ENCODE results near the gene POLR3GL. TPM values are rescaled to one million over a fixed set of nuclear protein-coding genes. Genes with fewer than 3 reads are reported as not detected.

Gene POLR3GL
- total RNA-seq, 1 experiment from 2014 or later: 10.6 TPM

GRCh38 chr1:145995964-145996432, 31.5 kb downstream of the POLR3GL start:
- DNase-seq: no peak
- Histone ChIP-seq H3F3A (ENCODE audit: insufficient read depth, low read depth) (peaks cover 68% of the 10 kb centered on the region), H3K4me1 (replicated peaks; ENCODE audit: insufficient read depth) (peaks cover 69% of the 10 kb centered on the region), H3K9me2 (ENCODE audit: insufficient read depth) (no peaks in the 10 kb centered on the region), H3K4me2 (peak overlapping the region; percentile 91), H3K27ac (peak overlapping the region; percentile 78), H3K4me3 (peak overlapping the region; percentile 93), H3K9me3 (ENCODE audit: insufficient read depth, low read depth) (no peaks in the 10 kb centered on the region), H2AFZ (no peak overlapping the region), H3K79me2 (ENCODE audit: low read depth) (peaks cover 40% of the 10 kb centered on the region), H4K20me1 (ENCODE audit: insufficient read depth) (peaks cover 41% of the 10 kb centered on the region), H3K36me3 (ENCODE audit: low read depth) (peaks cover 36% of the 10 kb centered on the region), H3K27me3 (ENCODE audit: insufficient read depth, low read depth) (no peaks in the 10 kb centered on the region)
- intact Hi-C loops (cut with micrococcal nuclease; ENCODE audit: unreplicated experiment): loop anchor here (1.0 to 2.0 kb wide), 3 partner anchors 11 to 33 kb away; no protein-coding TSS in a partner anchor
- ChIA-PET POLR2A (ENCODE audit: unreplicated experiment) (no interaction called here), CTCF (interaction anchor here (0.6 kb wide), 1 partner anchor 39 kb away, joined by 3 read pairs; no protein-coding TSS in a partner anchor)
- BruUV-seq (replicated peaks): TSS peak; percentile 63
- TF ChIP-seq CTCF (conservative IDR thresholded peaks at IDR 0.05) (no peak), EZH2 (IDR thresholded peaks at IDR 0.05; ENCODE audit: low read depth) (no peak)

- Histone ChIP-seq H3K79me2 (ENCODE audit: low read depth) (peaks cover 40% of the 10 kb centered on the region), H2AFZ (peak within 1 kb of the TSS; percentile 84), H3K4me1 (replicated peaks; ENCODE audit: insufficient read depth) (peaks cover 67% of the 10 kb centered on the region), H3K27ac (peak within 1 kb of the TSS; percentile 78), H3K4me2 (peak within 1 kb of the TSS; percentile 91), H3K27me3 (ENCODE audit: insufficient read depth, low read depth) (no peaks in the 10 kb centered on the region), H3K9me3 (ENCODE audit: insufficient read depth, low read depth) (no peaks in the 10 kb centered on the region), H3F3A (ENCODE audit: insufficient read depth, low read depth) (peaks cover 67% of the 10 kb centered on the region), H4K20me1 (ENCODE audit: insufficient read depth) (peaks cover 41% of the 10 kb centered on the region), H3K9me2 (ENCODE audit: insufficient read depth) (no peaks in the 10 kb centered on the region), H3K36me3 (ENCODE audit: low read depth) (peaks cover 36% of the 10 kb centered on the region), H3K4me3 (peak within 1 kb of the TSS; percentile 93)
- peak; percentile 93 for DNase-seq
- intact Hi-C loops (cut with micrococcal nuclease; ENCODE audit: unreplicated experiment): loop anchor here (1.0 kb wide), 2 partner anchors 11 to 17 kb away; no protein-coding TSS in a partner anchor
- BruUV-seq (replicated peaks): no TSS peak
- POLR2A ChIA-PET (ENCODE audit: unreplicated experiment): interaction anchor here (0.6 kb wide), 1 partner anchor 17 kb away, joined by 3 read pairs; no protein-coding TSS in a partner anchor
- CTCF ChIA-PET: interaction anchor here (0.6 kb wide), 1 partner anchor 38 kb away, joined by 3 read pairs; no protein-coding TSS in a partner anchor
- TF ChIP-seq CTCF (conservative IDR thresholded peaks at IDR 0.05) (no peak), EZH2 (IDR thresholded peaks at IDR 0.05; ENCODE audit: low read depth) (no peak)
These were observed 32.0 kb downstream of the POLR3GL start, which contains the start of gene TXNIP for GRCh38 chr1:145996433-145997015. TXNIP (minus strand) TSS chr1:145996579; CDS start chr1:145996266, 313 bp downstream.

GRCh38 chr1:145997016-145997717, 32.7 kb downstream of the POLR3GL start:
- intact Hi-C loops (cut with micrococcal nuclease; ENCODE audit: unreplicated experiment): no loop called here
- no peaks in the 10 kb centered on the region for H3K9me3 ChIP-seq (ENCODE audit: insufficient read depth, low read depth)
- no peak for DNase-seq
- peak overlapping the region; percentile 84 for H2AFZ ChIP-seq
- no peak for TF ChIP-seq CTCF (conservative IDR thresholded peaks at IDR 0.05)
- no peak for TF ChIP-seq EZH2 (IDR thresholded peaks at IDR 0.05; ENCODE audit: low read depth)
- H3K27ac ChIP-seq: peak overlapping the region; percentile 78
- H3K9me2 ChIP-seq (ENCODE audit: insufficient read depth): no peaks in the 10 kb centered on the region
- CTCF ChIA-PET: no interaction called here
- H3F3A ChIP-seq (ENCODE audit: insufficient read depth, low read depth): peaks cover 60% of the 10 kb centered on the region
- H3K36me3 ChIP-seq (ENCODE audit: low read depth): peaks cover 35% of the 10 kb centered on the region
- H3K4me1 ChIP-seq (replicated peaks; ENCODE audit: insufficient read depth): peaks cover 63% of the 10 kb centered on the region
- peaks cover 40% of the 10 kb centered on the region for H3K79me2 ChIP-seq (ENCODE audit: low read depth)
- no peaks in the 10 kb centered on the region for H3K27me3 ChIP-seq (ENCODE audit: insufficient read depth, low read depth)
- peak overlapping the region; percentile 91 for H3K4me2 ChIP-seq
- POLR2A ChIA-PET (ENCODE audit: unreplicated experiment): interaction anchor here (0.6 kb wide), 1 partner anchor 18 kb away, joined by 3 read pairs; no protein-coding TSS in a partner anchor
- TSS peak; percentile 96 for BruUV-seq (replicated peaks)
- H4K20me1 ChIP-seq (ENCODE audit: insufficient read depth): peaks cover 40% of the 10 kb centered on the region
- peak overlapping the region; percentile 93 for H3K4me3 ChIP-seq

All from PC-9 (cell line).